ENCODE results near the gene PMIS2. TPM values are rescaled to one million over a fixed set of nuclear protein-coding genes. Genes with fewer than 3 reads are reported as not detected.

PMIS2 gene
- total RNA-seq, 1 donor from 2014 or later = not detected

DNA sequence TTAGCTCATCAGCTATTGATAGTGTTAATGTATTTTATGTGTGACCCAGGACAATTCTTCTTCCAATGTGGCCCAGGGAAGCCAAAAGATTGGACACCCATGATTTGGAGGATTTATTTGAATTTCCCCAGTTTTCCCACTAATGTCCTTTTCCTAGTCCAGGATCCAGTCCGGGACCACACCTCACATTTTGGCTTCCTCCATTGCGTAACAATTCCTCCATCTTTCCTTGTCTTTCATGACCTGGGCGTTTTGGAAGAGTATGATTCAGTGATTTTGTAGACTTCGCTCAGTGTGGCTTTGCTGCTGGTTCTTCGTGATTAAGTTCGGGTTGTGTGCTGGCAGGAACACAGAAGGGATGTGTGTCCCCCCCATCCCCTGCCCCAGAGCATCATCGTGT is 19.2 kb upstream of the PMIS2 start:
- no peak for ATAC-seq

GRCh38 chr19:35569281-35569781 is 16.6 kb upstream of the PMIS2 start:
- no peaks in the 10 kb centered on the region for H3K4me1 ChIP-seq
- no peak overlapping the region for H3K27ac ChIP-seq
- TF ChIP-seq CTCF (IDR thresholded peaks at IDR 0.05) = no peak
- no peaks in the 10 kb centered on the region for H3K9me3 ChIP-seq
- no peaks in the 10 kb centered on the region for H3K36me3 ChIP-seq
- DNase-seq = no peak
- no peak overlapping the region for H3K4me3 ChIP-seq
- intact Hi-C loops (cut with DNase I) = no loop called here
- no peaks in the 10 kb centered on the region for H3K27me3 ChIP-seq
- no peak for ATAC-seq

More for the DNA sequence above, 19.2 kb upstream of the PMIS2 start:
- Histone ChIP-seq H3K27me3 (peaks cover 5% of the 10 kb centered on the region), H3K9me3 (no peaks in the 10 kb centered on the region), H3K4me3 (no peak overlapping the region), H3K4me1 (no peaks in the 10 kb centered on the region), H3K36me3 (no peaks in the 10 kb centered on the region), H3K27ac (no peak overlapping the region)
- no peak for DNase-seq
- TF ChIP-seq CTCF (IDR thresholded peaks at IDR 0.05) = no peak
- intact Hi-C loops (cut with DNase I) = no loop called here

- Histone ChIP-seq H3K4me1 (no peaks in the 10 kb centered on the region), H3K9me3 (peaks cover 12% of the 10 kb centered on the region), H3K36me3 (no peaks in the 10 kb centered on the region), H3K4me3 (no peak overlapping the region), H3K27ac (no peak overlapping the region), H3K27me3 (no peaks in the 10 kb centered on the region)
- no peak for ATAC-seq
- TF ChIP-seq CTCF (IDR thresholded peaks at IDR 0.05) = no peak
- DNase-seq = no peak
- intact Hi-C loops (cut with DNase I) = no loop called here
Observed at GRCh38 chr19:35571406-35571965, 14.5 kb upstream of the PMIS2 start.

DNA sequence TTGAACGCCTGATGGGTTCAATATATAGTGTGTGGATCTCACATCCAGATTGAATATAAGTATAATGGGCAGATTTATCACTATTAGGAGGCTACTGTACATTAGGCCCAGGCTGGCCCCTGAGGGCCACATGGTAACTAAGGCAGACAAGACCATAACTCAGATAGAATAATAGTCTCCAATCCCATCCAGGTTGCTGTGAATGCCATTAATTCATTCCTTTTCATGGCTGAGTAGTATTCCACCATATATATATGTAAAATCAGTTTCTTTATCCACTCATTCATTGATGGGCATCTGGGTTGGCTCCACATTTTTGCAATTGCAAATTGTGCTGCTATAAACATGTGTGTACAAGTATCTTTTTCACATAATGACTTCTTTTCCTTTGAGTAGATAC is 8.1 kb upstream of the PMIS2 start:
- peaks cover 12% of the 10 kb centered on the region for H3K9me3 ChIP-seq
- no peak overlapping the region for H3K27ac ChIP-seq
- H3K27me3 ChIP-seq = no peaks in the 10 kb centered on the region
- no peaks in the 10 kb centered on the region for H3K36me3 ChIP-seq
- no peak for TF ChIP-seq CTCF (IDR thresholded peaks at IDR 0.05)
- no peak for ATAC-seq
- intact Hi-C loops (cut with DNase I) = no loop called here
- no peaks in the 10 kb centered on the region for H3K4me1 ChIP-seq
- DNase-seq = no peak
- H3K4me3 ChIP-seq = no peak overlapping the region

GRCh38 chr19:35578707-35579106 is 7.3 kb upstream of the PMIS2 start:
- no peak overlapping the region for H3K27ac ChIP-seq
- peaks cover 12% of the 10 kb centered on the region for H3K9me3 ChIP-seq
- no peaks in the 10 kb centered on the region for H3K27me3 ChIP-seq
- no peaks in the 10 kb centered on the region for H3K4me1 ChIP-seq
- H3K36me3 ChIP-seq = no peaks in the 10 kb centered on the region
- ATAC-seq (no peak), DNase-seq (no peak)
- intact Hi-C loops (cut with DNase I) = no loop called here
- no peak overlapping the region for H3K4me3 ChIP-seq
- no peak for TF ChIP-seq CTCF (IDR thresholded peaks at IDR 0.05)

DNA sequence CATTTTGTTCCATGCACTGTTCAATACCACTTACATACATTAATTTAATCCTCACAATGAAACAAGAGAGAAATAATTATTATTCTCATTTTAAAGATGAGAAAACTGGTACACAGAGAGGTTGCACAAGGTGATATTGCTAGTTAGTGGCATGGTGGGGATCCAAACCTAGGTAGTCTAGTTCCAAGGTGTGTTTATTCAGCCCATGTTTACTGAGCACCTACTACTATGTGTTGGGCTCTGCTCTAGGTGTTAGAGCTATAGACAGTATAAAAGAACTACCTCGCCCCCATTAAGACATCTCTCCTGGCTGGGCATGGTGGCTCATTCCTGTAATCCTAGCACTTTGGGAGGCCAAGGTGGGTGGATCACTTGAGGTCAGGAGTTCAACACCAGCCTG is 3.2 kb upstream of the PMIS2 start:
- TF ChIP-seq CTCF (IDR thresholded peaks at IDR 0.05) = no peak
- H3K27me3 ChIP-seq = no peaks in the 10 kb centered on the region
- intact Hi-C loops (cut with DNase I) = no loop called here

More for the DNA sequence above, 3.2 kb upstream of the PMIS2 start:
- no peaks in the 10 kb centered on the region for H3K4me1 ChIP-seq
- H3K9me3 ChIP-seq = no peaks in the 10 kb centered on the region
- H3K27ac ChIP-seq = no peak overlapping the region
- no peak for ATAC-seq
- H3K36me3 ChIP-seq = no peaks in the 10 kb centered on the region
- no peak overlapping the region for H3K4me3 ChIP-seq
- no peak for DNase-seq

Data from upper lobe of right lung (tissue), 1 donor.